A673 (cell line): ENCODE results near the gene SUN5. TPM values are rescaled to one million over a fixed set of nuclear protein-coding genes. Genes with fewer than 3 reads are reported as not detected.

Source experiments
- BruUV-seq: library from RNA; stranded (reverse); fragments of 400-500 nt; replicated peaks from 2 replicates; lab custom pipeline; 2021; lab: Mats Ljungman, UMichigan
- CTCF ChIA-PET: fragments of 300-600 bp; sonication (Branson Sonifier 250); formaldehyde crosslinking; loops from one replicate; lab custom pipeline; 2022; ENCODE audit warnings: antibody characterized with exemption; lab: Charles Lee
- POLR2A ChIA-PET: fragments of 300-600 bp; sonication (Branson Sonifier 250); formaldehyde crosslinking; loops from one replicate; lab custom pipeline; 2022; ENCODE audit warnings: antibody characterized with exemption; ENCODE audit not compliant: low non-redundant PET; lab: Charles Lee
- DNase-seq: peaks from one replicate; pipeline ENCODE4 v3.0.0-alpha.2; 2015; ENCODE audit warnings: low spot score
- H3K27ac ChIP-seq: fragments of 200-600 bp; sonication (generic); 2 replicates; pipeline ENCODE4 v1.5.1; 2016; ENCODE audit warnings: mixed run types, low read depth, mild to moderate bottlenecking, mixed read lengths, antibody characterized with exemption, low read length; ENCODE audit not compliant: poor library complexity, severe bottlenecking
- H3K27me3 ChIP-seq: fragments of 200-600 bp; sonication (generic); replicated peaks from 2 replicates; pipeline ENCODE4 v1.6.1; 2017; ENCODE audit warnings: mixed run types, low read depth, mild to moderate bottlenecking, mixed read lengths, antibody characterized with exemption, low read length; ENCODE audit not compliant: insufficient read depth, poor library complexity
- H3K36me3 ChIP-seq: fragments of 200-600 bp; sonication (generic); 2 replicates; pipeline ENCODE4 v1.6.1; 2016; ENCODE audit warnings: mixed run types, mild to moderate bottlenecking, mixed read lengths, antibody characterized with exemption, low read length; ENCODE audit not compliant: insufficient read depth, poor library complexity, severe bottlenecking
- H3K4me1 ChIP-seq: fragments of 200-600 bp; sonication (generic); 2 replicates; pipeline ENCODE4 v1.6.1; 2017; ENCODE audit warnings: mixed run types, mild to moderate bottlenecking, mixed read lengths, antibody characterized with exemption, low read length; ENCODE audit not compliant: insufficient read depth, poor library complexity, severe bottlenecking
- H3K4me3 ChIP-seq: fragments of 200-600 bp; sonication (generic); 2 replicates; pipeline ENCODE4 v1.5.1; 2016; ENCODE audit warnings: low read depth, mixed run types, mild to moderate bottlenecking, mixed read lengths, low read length; ENCODE audit not compliant: poor library complexity, severe bottlenecking
- H3K9me3 ChIP-seq: fragments of 200-600 bp; sonication (generic); 2 replicates; pipeline ENCODE4 v1.6.1; 2016; ENCODE audit warnings: mixed run types, low read depth, mild to moderate bottlenecking, mixed read lengths, antibody characterized with exemption, low read length; ENCODE audit not compliant: poor library complexity, severe bottlenecking
- EZH2 ChIP-seq: fragments of 200-600 bp; sonication (generic); IDR thresholded peaks from 2 replicates; pipeline ENCODE4 v1.6.1; 2017; ENCODE audit warnings: borderline replicate concordance, low read depth, mild to moderate bottlenecking, mixed read lengths, antibody characterized with exemption, low read length; ENCODE audit not compliant: poor library complexity, severe bottlenecking
- intact Hi-C: fragments of 100-400 bp; cut with micrococcal nuclease; formaldehyde crosslinking; loops from one replicate; pipeline ENCODE4 v1.10.0; 2022; ENCODE audit not compliant: unreplicated experiment
- total RNA-seq: library from RNA; stranded (reverse); gene quantifications from 2 replicates; pipeline ENCODE4 v1.2.3, GENCODE V29; 2021
- TF ChIP-seq, protein P1 (sequence below): fragments of 300-800, 200-600 bp; sonication (generic); conservative IDR thresholded peaks from 2 replicates; pipeline ENCODE4 v1.5.1; 2017; ENCODE audit warnings: low read depth, mild to moderate bottlenecking, antibody characterized with exemption, low read length, moderate library complexity, mixed read lengths

Gene SUN5
- total RNA-seq, 1 experiment from 2014 or later, result not detected

DNA sequence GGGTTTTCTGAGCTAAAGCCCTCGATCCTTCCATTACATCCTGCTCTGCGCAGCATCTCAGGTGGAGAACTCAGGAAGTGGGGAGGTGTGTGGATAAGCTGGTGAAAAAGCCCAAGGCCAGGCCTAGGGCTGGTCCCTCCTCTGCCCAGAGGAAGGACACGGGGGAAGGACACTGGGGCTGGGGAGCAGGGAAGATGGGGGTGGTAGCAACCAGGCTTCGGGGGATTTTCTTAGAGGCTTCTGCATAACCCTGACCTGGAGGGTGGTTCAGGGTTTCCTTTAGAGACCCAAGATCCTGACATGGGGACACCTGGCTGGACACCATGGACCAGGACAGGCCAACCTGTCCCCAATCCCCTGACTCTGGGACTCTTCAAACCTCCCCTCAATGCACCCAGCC lies 37.9 kb downstream of the SUN5 start:
- ChIA-PET CTCF (no interaction called here), POLR2A (no interaction called here)
- no peak for DNase-seq
- H3K27ac ChIP-seq, result no peak overlapping the region
- no TSS peak for BruUV-seq
- TF ChIP-seq, protein P1, sequence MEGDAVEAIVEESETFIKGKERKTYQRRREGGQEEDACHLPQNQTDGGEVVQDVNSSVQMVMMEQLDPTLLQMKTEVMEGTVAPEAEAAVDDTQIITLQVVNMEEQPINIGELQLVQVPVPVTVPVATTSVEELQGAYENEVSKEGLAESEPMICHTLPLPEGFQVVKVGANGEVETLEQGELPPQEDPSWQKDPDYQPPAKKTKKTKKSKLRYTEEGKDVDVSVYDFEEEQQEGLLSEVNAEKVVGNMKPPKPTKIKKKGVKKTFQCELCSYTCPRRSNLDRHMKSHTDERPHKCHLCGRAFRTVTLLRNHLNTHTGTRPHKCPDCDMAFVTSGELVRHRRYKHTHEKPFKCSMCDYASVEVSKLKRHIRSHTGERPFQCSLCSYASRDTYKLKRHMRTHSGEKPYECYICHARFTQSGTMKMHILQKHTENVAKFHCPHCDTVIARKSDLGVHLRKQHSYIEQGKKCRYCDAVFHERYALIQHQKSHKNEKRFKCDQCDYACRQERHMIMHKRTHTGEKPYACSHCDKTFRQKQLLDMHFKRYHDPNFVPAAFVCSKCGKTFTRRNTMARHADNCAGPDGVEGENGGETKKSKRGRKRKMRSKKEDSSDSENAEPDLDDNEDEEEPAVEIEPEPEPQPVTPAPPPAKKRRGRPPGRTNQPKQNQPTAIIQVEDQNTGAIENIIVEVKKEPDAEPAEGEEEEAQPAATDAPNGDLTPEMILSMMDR, result no peak
- no peak for TF ChIP-seq EZH2
- no peaks in the 10 kb centered on the region for H3K36me3 ChIP-seq
- no peaks in the 10 kb centered on the region for H3K4me1 ChIP-seq
- no peaks in the 10 kb centered on the region for H3K9me3 ChIP-seq
- intact Hi-C loops, result no loop called here
- H3K27me3 ChIP-seq, result no peaks in the 10 kb centered on the region
- H3K4me3 ChIP-seq, result no peak overlapping the region

DNA sequence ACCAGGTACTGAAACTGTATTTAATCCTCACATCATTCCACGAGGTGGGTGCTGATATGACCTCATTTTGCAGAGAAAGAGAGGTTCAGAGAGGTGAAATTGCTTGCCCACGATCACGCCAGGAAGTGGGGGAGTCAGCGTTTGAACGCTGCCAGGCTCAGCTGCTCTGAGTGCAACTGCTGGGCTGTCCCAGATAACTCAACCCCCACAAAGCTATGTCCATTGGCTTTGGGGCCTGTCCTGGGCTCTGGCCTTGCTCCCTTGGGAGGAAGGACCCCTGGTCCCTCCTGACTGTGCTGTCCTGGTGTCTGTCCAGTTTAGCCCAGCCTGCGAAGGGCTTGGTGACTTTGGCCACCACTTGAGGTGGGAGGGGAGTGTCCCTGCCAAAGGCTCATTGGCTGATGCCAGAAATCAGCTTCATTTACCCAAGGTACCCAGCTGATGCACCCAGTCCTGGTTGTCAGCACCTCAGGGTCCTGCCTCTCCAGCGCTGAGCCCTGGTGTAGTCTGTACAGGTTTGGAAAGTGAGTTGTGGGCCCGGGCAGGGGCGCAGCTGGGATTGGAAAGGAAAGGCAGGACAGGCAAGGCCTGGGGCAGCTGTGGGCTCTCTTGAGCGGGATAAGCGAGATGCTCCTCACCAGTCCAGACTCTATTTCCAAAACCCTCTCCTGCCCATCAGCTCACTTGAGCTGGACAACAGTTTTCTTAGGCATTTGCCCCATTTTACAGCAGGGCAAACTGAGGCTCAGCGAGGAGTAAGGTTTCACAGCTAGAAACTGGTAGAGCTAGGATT lies 38.5 kb downstream of the SUN5 start:
- ChIA-PET CTCF (no interaction called here), POLR2A (interaction anchor here (0.5 kb wide), 1 partner anchor 387 kb away, joined by 3 read pairs; no protein-coding TSS in a partner anchor)
- H3K36me3 ChIP-seq, result no peaks in the 10 kb centered on the region
- H3K9me3 ChIP-seq, result no peaks in the 10 kb centered on the region
- no TSS peak for BruUV-seq
- H3K27me3 ChIP-seq, result no peaks in the 10 kb centered on the region
- H3K4me3 ChIP-seq, result no peak overlapping the region
- H3K4me1 ChIP-seq, result no peaks in the 10 kb centered on the region
- intact Hi-C loops, result no loop called here
- no peak for DNase-seq
- H3K27ac ChIP-seq, result no peak overlapping the region
- TF ChIP-seq, protein P1, result no peak
- no peak for TF ChIP-seq EZH2

DNA sequence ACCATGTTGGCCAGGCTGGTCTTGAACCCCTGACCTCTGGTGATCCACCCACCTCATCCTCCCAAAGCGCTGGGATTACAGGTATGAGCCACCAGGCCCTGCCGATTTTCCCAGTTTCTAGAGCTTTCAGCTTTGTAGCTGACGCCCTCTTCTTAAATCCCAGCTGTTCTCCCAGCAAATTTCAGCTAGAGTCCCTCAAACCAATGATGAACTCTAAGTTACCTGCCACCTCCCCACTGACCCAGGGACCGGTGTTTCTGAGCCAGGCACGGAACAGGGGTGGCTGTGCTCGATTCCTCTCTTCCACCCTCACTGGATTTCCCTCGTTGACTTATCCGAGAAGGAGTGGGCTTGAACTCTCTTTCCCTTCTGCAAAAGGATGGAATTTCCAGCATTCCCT lies 39.1 kb downstream of the SUN5 start:
- intact Hi-C loops, result no loop called here
- Histone ChIP-seq H3K9me3 (no peaks in the 10 kb centered on the region), H3K4me1 (no peaks in the 10 kb centered on the region), H3K4me3 (no peak overlapping the region), H3K36me3 (no peaks in the 10 kb centered on the region), H3K27me3 (no peaks in the 10 kb centered on the region), H3K27ac (no peak overlapping the region)
- POLR2A ChIA-PET, result interaction anchor here (0.5 kb wide), 1 partner anchor 388 kb away, joined by 3 read pairs; no protein-coding TSS in a partner anchor
- CTCF ChIA-PET, result no interaction called here
- DNase-seq, result no peak
- TF ChIP-seq, protein P1, result no peak
- no peak for TF ChIP-seq EZH2
- BruUV-seq, result no TSS peak
